ENCODE data around the gene ANAPC13.

DNA sequence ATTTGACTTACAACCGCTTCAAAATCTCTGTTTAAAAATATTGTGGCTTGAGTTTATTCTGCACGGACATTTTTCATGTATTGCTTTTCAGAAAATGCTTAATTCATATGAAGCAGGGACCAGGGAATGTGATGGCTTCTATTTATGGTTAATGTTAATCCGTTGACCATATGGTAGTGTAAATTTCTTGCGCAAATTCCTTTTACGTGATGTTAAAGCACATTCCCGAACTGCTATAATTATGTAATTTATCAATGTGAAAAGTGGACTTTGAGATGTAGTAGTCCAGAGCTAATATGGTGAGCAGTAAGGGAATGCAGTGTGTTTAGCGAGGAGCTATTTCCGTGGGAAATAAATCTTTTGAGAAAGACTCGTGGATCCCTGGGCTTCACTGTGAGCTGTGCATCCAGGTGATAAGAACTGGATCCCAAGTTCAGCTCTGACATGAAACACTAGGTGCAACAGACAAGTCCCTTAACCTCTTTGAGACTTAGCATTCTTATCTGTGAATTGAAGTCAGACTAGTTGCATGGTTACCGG, 27.3 kb downstream of the ANAPC13 start:
- TF ChIP-seq, protein P1, sequence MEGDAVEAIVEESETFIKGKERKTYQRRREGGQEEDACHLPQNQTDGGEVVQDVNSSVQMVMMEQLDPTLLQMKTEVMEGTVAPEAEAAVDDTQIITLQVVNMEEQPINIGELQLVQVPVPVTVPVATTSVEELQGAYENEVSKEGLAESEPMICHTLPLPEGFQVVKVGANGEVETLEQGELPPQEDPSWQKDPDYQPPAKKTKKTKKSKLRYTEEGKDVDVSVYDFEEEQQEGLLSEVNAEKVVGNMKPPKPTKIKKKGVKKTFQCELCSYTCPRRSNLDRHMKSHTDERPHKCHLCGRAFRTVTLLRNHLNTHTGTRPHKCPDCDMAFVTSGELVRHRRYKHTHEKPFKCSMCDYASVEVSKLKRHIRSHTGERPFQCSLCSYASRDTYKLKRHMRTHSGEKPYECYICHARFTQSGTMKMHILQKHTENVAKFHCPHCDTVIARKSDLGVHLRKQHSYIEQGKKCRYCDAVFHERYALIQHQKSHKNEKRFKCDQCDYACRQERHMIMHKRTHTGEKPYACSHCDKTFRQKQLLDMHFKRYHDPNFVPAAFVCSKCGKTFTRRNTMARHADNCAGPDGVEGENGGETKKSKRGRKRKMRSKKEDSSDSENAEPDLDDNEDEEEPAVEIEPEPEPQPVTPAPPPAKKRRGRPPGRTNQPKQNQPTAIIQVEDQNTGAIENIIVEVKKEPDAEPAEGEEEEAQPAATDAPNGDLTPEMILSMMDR (IDR thresholded peaks at IDR 0.05) = no peak
- TF ChIP-seq EZH2 (IDR thresholded peaks at IDR 0.05) = no peak
